Tibial nerve (tissue), 4 donors: ENCODE measurements around the gene CTNNA3.

Source experiments
- CTCF ChIP-seq, 5 experiments: fragments of 200-600 bp in 3 of 5; fragments of 450-650 bp in 2 of 5; sonication (generic) in 3 of 5; IDR thresholded peaks; one replicate each; pipeline ENCODE4 v1.5.1; 2016 to 2019; ENCODE audit warnings: antibody characterized with exemption in 5 of 5, mild to moderate bottlenecking in 3 of 5, moderate library complexity in 2 of 5
- EP300 ChIP-seq, 2 donors: sonication (generic); formaldehyde crosslinking; IDR thresholded peaks; one replicate each; pipeline ENCODE4 v1.6.1; 2017; ENCODE audit warnings: antibody characterized with exemption in 2 of 2, mild to moderate bottlenecking in 1 of 2
- POLR2A ChIP-seq, 2 donors: fragments of 450-650 bp; IDR thresholded peaks; one replicate each; pipeline ENCODE4 v1.6.1; 2017; ENCODE audit warnings: antibody characterized with exemption in 2 of 2, mild to moderate bottlenecking in 2 of 2, moderate library complexity in 2 of 2

GRCh38 chr10:66552331-66552730 is 1143.7 kb downstream of the CTNNA3 start:
- TF ChIP-seq EP300 (IDR thresholded peaks at IDR 0.05), result no peak
- no peak for TF ChIP-seq POLR2A (IDR thresholded peaks at IDR 0.05)
- no peak for TF ChIP-seq CTCF (IDR thresholded peaks at IDR 0.05)
